K562 (cell line): ENCODE data around the gene C7orf25.

Experiments
- FIP1L1 ChIP-seq: fragments of 200-400 bp; formaldehyde crosslinking; IDR thresholded peaks from 2 replicates; pipeline ENCODE4 v1.6.1; 2018; ENCODE audit warnings: mild to moderate bottlenecking, low read depth, low read length; ENCODE audit not compliant: poor library complexity, severe bottlenecking
- IFI16 ChIP-seq: fragments of 250-450 bp; sonication (Bioruptor Pico); IDR thresholded peaks from 2 replicates; pipeline ENCODE4 v2.1.2; 2022; ENCODE audit warnings: mild to moderate bottlenecking, inconsistent platforms
- JUNB ChIP-seq: fragments of 450-650 bp; formaldehyde crosslinking; conservative IDR thresholded peaks from 2 replicates; pipeline ENCODE4 v1.4.0; 2020; ENCODE audit warnings: mild to moderate bottlenecking

GRCh38 chr7:42953994-42954393 is 42.1 kb upstream of the C7orf25 start:
- TF ChIP-seq FIP1L1 (no peak), JUNB (CRISPR knock-in tag) (no peak), IFI16 (CRISPR knock-in tag) (no peak)
